GM06990 (cell line): ENCODE measurements around the gene SPNS3.

ENCODE experiments used
- DNase-seq: peaks from one replicate; pipeline ENCODE4 v3.0.0-alpha.2; 2011; ENCODE audit not compliant: insufficient read length; ENCODE audit errors: extremely low read depth
- H3K27me3 ChIP-seq: replicated peaks from 2 replicates; pipeline ENCODE4 v1.6.0; 2011; ENCODE audit warnings: low read length; ENCODE audit not compliant: control insufficient read depth, insufficient read depth
- H3K36me3 ChIP-seq: 2 replicates; pipeline ENCODE4 v1.5.1; 2011; ENCODE audit warnings: low read length; ENCODE audit not compliant: control insufficient read depth, insufficient read depth
- H3K4me3 ChIP-seq: replicated peaks from 2 replicates; pipeline ENCODE4 v1.5.1; 2011; ENCODE audit warnings: low read depth, mild to moderate bottlenecking, control low read depth, low read length
- TF ChIP-seq, protein P1 (sequence below): IDR thresholded peaks from 2 replicates; pipeline ENCODE4 v1.5.1; 2011; ENCODE audit warnings: low read length, control low read depth, mild to moderate bottlenecking, inconsistent platforms; ENCODE audit not compliant: insufficient read depth, poor library complexity, severe bottlenecking

SPNS3 gene

DNA sequence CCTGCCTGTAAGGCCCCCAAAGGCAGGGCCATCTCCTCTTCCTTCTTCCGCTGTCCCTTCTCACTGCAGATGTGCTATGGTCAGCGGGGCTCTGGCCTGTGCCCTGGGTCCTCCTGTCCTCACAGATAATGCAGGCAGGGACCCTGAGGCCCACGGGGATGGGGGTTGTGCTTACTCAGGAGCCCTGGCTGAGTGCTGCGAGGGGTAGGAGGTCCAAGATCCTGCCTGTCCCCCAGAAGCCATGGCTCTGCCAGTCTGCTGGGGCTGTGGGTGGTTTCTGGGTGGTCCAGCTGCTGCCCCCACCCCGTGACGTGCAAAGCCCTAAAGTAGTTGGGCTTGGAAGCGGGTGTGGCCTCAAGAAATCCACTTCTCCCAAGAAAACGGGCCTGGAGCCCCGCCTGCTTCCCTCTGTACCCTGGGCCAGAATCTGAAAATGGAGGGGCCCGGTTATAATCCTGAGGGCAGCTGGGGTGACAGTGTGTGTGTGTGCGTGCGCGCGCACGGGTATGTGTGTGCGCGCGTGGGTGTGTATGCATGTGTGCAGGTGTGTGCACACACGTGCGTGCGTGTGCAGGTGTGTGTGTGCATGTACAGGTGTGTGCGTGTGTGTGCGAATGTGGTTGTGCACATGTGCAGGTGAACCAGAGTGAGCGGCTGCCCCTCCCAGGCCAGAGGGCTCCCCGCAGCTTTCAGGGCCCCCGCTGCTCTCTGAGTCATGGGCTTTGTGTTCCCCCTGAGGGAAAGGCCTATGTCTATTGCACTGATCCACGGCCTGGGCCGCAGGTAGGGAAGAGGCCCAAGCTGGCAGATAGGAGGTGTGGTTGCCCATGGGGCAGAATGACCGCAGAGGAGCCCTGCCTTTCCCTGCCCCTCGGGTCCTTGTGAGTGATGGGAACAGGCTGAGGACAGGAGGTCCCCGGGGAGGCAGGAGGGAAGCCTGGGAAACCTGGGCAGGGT lies 78.7 kb downstream of the SPNS3 start:
- DNase-seq, result no peak
- H3K4me3 ChIP-seq, result no peak overlapping the region
- no peaks in the 10 kb centered on the region for H3K27me3 ChIP-seq
- H3K36me3 ChIP-seq, result no peaks in the 10 kb centered on the region
- TF ChIP-seq, protein P1, sequence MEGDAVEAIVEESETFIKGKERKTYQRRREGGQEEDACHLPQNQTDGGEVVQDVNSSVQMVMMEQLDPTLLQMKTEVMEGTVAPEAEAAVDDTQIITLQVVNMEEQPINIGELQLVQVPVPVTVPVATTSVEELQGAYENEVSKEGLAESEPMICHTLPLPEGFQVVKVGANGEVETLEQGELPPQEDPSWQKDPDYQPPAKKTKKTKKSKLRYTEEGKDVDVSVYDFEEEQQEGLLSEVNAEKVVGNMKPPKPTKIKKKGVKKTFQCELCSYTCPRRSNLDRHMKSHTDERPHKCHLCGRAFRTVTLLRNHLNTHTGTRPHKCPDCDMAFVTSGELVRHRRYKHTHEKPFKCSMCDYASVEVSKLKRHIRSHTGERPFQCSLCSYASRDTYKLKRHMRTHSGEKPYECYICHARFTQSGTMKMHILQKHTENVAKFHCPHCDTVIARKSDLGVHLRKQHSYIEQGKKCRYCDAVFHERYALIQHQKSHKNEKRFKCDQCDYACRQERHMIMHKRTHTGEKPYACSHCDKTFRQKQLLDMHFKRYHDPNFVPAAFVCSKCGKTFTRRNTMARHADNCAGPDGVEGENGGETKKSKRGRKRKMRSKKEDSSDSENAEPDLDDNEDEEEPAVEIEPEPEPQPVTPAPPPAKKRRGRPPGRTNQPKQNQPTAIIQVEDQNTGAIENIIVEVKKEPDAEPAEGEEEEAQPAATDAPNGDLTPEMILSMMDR, result no peak

- Histone ChIP-seq H3K4me3 (no peak overlapping the region), H3K27me3 (no peaks in the 10 kb centered on the region), H3K36me3 (no peaks in the 10 kb centered on the region)
- DNase-seq, result no peak
- TF ChIP-seq, protein P1, result no peak
These were observed 79.6 kb downstream of the SPNS3 start for GRCh38 chr17:4513113-4514032.

GRCh38 chr17:4514206-4514605 lies 80.5 kb downstream of the SPNS3 start:
- TF ChIP-seq, protein P1, result no peak

GRCh38 chr17:4514779-4515178 lies 81.0 kb downstream of the SPNS3 start:
- TF ChIP-seq, protein P1, result no peak
- no peaks in the 10 kb centered on the region for H3K27me3 ChIP-seq
- H3K4me3 ChIP-seq, result no peak overlapping the region
- no peak for DNase-seq
- H3K36me3 ChIP-seq, result no peaks in the 10 kb centered on the region

More at GRCh38 chr17:4514206-4514605, 80.5 kb downstream of the SPNS3 start:
- H3K4me3 ChIP-seq, result no peak overlapping the region
- no peaks in the 10 kb centered on the region for H3K27me3 ChIP-seq
- no peaks in the 10 kb centered on the region for H3K36me3 ChIP-seq
- no peak for DNase-seq

DNA sequence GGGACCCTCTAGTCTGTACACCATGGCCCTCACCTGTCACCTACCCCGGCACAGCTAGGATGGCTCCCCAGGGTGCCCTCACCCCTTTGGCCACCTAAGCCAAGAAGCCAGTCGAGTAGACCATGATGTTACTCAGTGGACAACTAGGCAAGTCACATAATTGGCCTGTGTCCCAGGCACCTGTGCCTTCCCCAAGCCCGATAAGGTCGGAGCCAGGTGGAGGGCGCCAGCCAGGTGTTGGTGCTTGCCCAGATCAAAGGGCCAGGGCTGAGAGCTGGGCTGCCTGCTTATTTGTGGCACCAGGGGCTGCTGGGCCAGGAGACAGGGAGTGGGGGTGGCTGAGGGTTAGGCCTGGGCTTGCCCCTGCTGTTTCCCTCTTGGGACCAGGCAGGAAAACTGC lies 81.8 kb downstream of the SPNS3 start:
- TF ChIP-seq, protein P1, result no peak
- H3K4me3 ChIP-seq, result no peak overlapping the region
- no peaks in the 10 kb centered on the region for H3K27me3 ChIP-seq
- DNase-seq, result no peak
- H3K36me3 ChIP-seq, result no peaks in the 10 kb centered on the region
